ENCODE results near the gene TARS3. TPM values are rescaled to one million over a fixed set of nuclear protein-coding genes. Genes with fewer than 3 reads are reported as not detected.

The TARS3 gene
- total RNA-seq, 1 experiment from 2014 or later: 11.0 TPM

- H3K79me2 ChIP-seq (ENCODE audit: low read length): no peaks in the 10 kb centered on the region; the same call in 1 of the 2 replicates
- no peak overlapping the region for H3K27ac ChIP-seq (ENCODE audit: low read length)
- H3K4me1 ChIP-seq (ENCODE audit: low read length): peaks cover 10% of the 10 kb centered on the region
- no peak overlapping the region for H3K9ac ChIP-seq (ENCODE audit: low read length)
- H3K9me2 ChIP-seq (replicated peaks; ENCODE audit: insufficient read depth, low read length): no peaks in the 10 kb centered on the region
- no peak overlapping the region for H3K4me2 ChIP-seq (ENCODE audit: low read depth, low read length, poor library complexity, severe bottlenecking)
- no peaks in the 10 kb centered on the region for H3K9me3 ChIP-seq (ENCODE audit: low read length)
- H4K20me1 ChIP-seq (ENCODE audit: insufficient read depth, low read depth, low read length): no peaks in the 10 kb centered on the region
- no peaks in the 10 kb centered on the region for H3K27me3 ChIP-seq (ENCODE audit: low read length)
- no peak for DNase-seq
- H3K36me3 ChIP-seq (ENCODE audit: insufficient read depth, low read length): peaks cover 8% of the 10 kb centered on the region
- H3K4me3 ChIP-seq (ENCODE audit: low read length): no peak overlapping the region
- no peak overlapping the region for H2AFZ ChIP-seq (ENCODE audit: low read length)
Observed at GRCh38 chr15:101718896-101719295, 5.4 kb downstream of the TARS3 start.

DNA sequence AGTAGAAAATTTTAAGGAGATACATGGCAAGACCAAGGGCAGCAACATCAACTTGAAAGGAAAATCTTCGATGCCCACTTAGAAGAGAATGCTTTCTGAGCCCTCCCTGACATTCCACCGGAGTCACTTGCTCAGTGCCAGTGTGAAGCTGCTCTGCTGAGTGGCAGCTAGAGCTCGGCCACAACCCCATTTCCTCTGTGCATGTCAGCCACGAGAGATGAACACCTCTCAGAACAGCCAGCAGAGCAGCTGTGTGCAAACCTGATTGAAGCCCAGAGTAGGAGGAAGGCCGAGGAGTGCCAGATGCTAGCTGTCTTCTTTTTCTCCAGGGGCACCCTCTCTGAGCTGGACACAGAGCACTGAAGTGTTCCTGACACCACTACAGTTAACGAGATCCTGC lies 12.2 kb downstream of the TARS3 start:
- Histone ChIP-seq H4K20me1 (ENCODE audit: insufficient read depth, low read depth, low read length) (no peaks in the 10 kb centered on the region), H3K4me1 (ENCODE audit: low read length) (no peaks in the 10 kb centered on the region), H3K27me3 (ENCODE audit: low read length) (no peaks in the 10 kb centered on the region), H3K79me2 (ENCODE audit: low read length) (no peaks in the 10 kb centered on the region), H3K4me3 (ENCODE audit: low read length) (no peak overlapping the region), H2AFZ (ENCODE audit: low read length) (no peak overlapping the region), H3K9ac (ENCODE audit: low read length) (no peak overlapping the region), H3K4me2 (ENCODE audit: low read depth, low read length, poor library complexity, severe bottlenecking) (no peak overlapping the region), H3K9me2 (replicated peaks; ENCODE audit: insufficient read depth, low read length) (no peaks in the 10 kb centered on the region), H3K36me3 (ENCODE audit: insufficient read depth, low read length) (no peaks in the 10 kb centered on the region), H3K9me3 (ENCODE audit: low read length) (no peaks in the 10 kb centered on the region), H3K27ac (ENCODE audit: low read length) (no peak overlapping the region)
- no peak for DNase-seq

- Histone ChIP-seq H2AFZ (ENCODE audit: low read length) (no peak overlapping the region), H3K9me2 (replicated peaks; ENCODE audit: insufficient read depth, low read length) (no peaks in the 10 kb centered on the region), H3K36me3 (ENCODE audit: insufficient read depth, low read length) (no peaks in the 10 kb centered on the region), H3K9ac (ENCODE audit: low read length) (no peak overlapping the region), H3K4me1 (ENCODE audit: low read length) (no peaks in the 10 kb centered on the region), H3K27ac (ENCODE audit: low read length) (no peak overlapping the region), H3K4me2 (ENCODE audit: low read depth, low read length, poor library complexity, severe bottlenecking) (no peak overlapping the region), H3K4me3 (ENCODE audit: low read length) (no peak overlapping the region), H3K79me2 (ENCODE audit: low read length) (no peaks in the 10 kb centered on the region), H3K27me3 (ENCODE audit: low read length) (no peaks in the 10 kb centered on the region), H3K9me3 (ENCODE audit: low read length) (no peaks in the 10 kb centered on the region), H4K20me1 (ENCODE audit: insufficient read depth, low read depth, low read length) (no peaks in the 10 kb centered on the region)
- no peak for DNase-seq
Observed at GRCh38 chr15:101710806-101711205, 13.5 kb downstream of the TARS3 start.

DNA sequence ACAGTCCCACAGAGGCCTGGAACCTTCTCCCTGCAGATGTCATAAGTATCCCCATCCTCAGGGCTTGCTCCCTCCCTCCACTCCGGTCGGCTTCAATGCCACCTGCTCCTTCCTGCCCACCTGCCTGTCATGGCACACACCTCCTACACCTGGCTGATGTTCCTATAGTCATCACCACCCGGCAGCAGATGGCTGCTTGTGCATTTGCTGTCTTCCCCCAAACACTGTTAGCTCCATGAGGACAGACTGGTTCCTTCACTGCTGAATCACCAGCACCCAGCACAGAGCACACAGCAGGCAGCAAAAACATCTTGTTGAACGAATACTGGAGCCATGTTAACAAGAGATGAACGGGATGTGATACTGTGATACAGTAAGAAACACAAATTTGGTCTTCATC lies 14.8 kb downstream of the TARS3 start:
- Histone ChIP-seq H3K4me1 (ENCODE audit: low read length) (no peaks in the 10 kb centered on the region), H3K4me2 (ENCODE audit: low read depth, low read length, poor library complexity, severe bottlenecking) (no peak overlapping the region), H3K9me2 (replicated peaks; ENCODE audit: insufficient read depth, low read length) (no peaks in the 10 kb centered on the region), H3K27ac (ENCODE audit: low read length) (no peak overlapping the region), H2AFZ (ENCODE audit: low read length) (no peak overlapping the region), H3K27me3 (ENCODE audit: low read length) (no peaks in the 10 kb centered on the region), H3K9me3 (ENCODE audit: low read length) (no peaks in the 10 kb centered on the region), H3K4me3 (ENCODE audit: low read length) (no peak overlapping the region), H3K79me2 (ENCODE audit: low read length) (no peaks in the 10 kb centered on the region), H4K20me1 (ENCODE audit: insufficient read depth, low read depth, low read length) (no peaks in the 10 kb centered on the region), H3K9ac (ENCODE audit: low read length) (no peak overlapping the region), H3K36me3 (ENCODE audit: insufficient read depth, low read length) (no peaks in the 10 kb centered on the region)
- DNase-seq: no peak

- H3K27ac ChIP-seq (ENCODE audit: low read length): no peak overlapping the region
- H3K4me3 ChIP-seq (ENCODE audit: low read length): no peak overlapping the region
- H3K4me1 ChIP-seq (ENCODE audit: low read length): no peaks in the 10 kb centered on the region
- no peaks in the 10 kb centered on the region for H3K27me3 ChIP-seq (ENCODE audit: low read length)
- no peaks in the 10 kb centered on the region for H3K9me2 ChIP-seq (replicated peaks; ENCODE audit: insufficient read depth, low read length)
- no peak for DNase-seq
- H4K20me1 ChIP-seq (ENCODE audit: insufficient read depth, low read depth, low read length): no peaks in the 10 kb centered on the region
- no peaks in the 10 kb centered on the region for H3K9me3 ChIP-seq (ENCODE audit: low read length)
- H3K9ac ChIP-seq (ENCODE audit: low read length): no peak overlapping the region
- H3K4me2 ChIP-seq (ENCODE audit: low read depth, low read length, poor library complexity, severe bottlenecking): no peak overlapping the region
- no peaks in the 10 kb centered on the region for H3K36me3 ChIP-seq (ENCODE audit: insufficient read depth, low read length)
- H3K79me2 ChIP-seq (ENCODE audit: low read length): no peaks in the 10 kb centered on the region
- no peak overlapping the region for H2AFZ ChIP-seq (ENCODE audit: low read length)
Observed at GRCh38 chr15:101707983-101708382, 16.3 kb downstream of the TARS3 start.

DNA sequence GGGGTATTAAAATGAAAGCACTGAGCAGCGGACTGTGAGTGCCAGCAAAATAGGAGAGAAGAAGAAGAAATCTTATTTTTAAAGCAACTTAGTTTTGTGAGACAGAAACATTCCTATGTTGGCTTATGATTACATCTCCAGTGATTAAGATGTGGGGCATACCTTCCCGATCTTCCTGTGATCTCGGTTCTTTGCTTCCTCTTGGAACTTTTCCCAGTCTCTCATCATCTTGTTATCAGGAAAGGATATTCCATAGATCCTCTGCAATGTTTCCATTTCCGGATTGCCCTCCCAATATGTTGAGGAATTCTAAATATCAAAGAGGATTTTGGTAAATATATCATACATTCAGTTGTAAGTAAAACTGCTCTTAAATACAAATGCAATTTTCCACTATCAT lies 22.2 kb downstream of the TARS3 start:
- Histone ChIP-seq H3K9ac (ENCODE audit: low read length) (no peak overlapping the region), H3K79me2 (ENCODE audit: low read length) (no peaks in the 10 kb centered on the region), H3K9me3 (ENCODE audit: low read length) (no peaks in the 10 kb centered on the region), H3K9me2 (replicated peaks; ENCODE audit: insufficient read depth, low read length) (no peaks in the 10 kb centered on the region), H3K27me3 (ENCODE audit: low read length) (no peaks in the 10 kb centered on the region), H4K20me1 (ENCODE audit: insufficient read depth, low read depth, low read length) (no peaks in the 10 kb centered on the region), H2AFZ (ENCODE audit: low read length) (no peak overlapping the region), H3K4me2 (ENCODE audit: low read depth, low read length, poor library complexity, severe bottlenecking) (no peak overlapping the region), H3K4me1 (ENCODE audit: low read length) (no peaks in the 10 kb centered on the region), H3K4me3 (ENCODE audit: low read length) (no peak overlapping the region), H3K27ac (ENCODE audit: low read length) (no peak overlapping the region), H3K36me3 (ENCODE audit: insufficient read depth, low read length) (peaks cover 9% of the 10 kb centered on the region; the same call in 1 of the 2 replicates)
- DNase-seq: no peak

DNA sequence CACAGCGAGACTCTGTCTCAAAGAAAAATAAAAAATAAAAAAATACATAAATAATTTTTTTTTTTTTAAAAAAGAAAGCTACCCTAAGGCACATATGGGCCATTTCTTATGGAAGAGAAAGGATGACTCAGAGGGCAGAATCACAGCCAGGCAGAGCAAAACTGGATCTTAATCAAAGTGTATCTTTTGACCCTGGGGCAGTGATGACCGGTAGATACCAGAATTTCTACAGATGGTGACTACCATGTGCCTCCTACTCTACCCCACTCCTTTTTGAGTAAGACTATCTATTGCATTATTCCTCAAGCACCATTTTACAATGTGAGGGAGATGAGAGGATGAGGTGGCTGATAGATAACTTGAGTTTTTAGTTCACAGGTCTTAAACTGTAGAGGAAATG lies 26.0 kb downstream of the TARS3 start:
- Histone ChIP-seq H3K9me2 (replicated peaks; ENCODE audit: insufficient read depth, low read length) (no peaks in the 10 kb centered on the region), H3K27me3 (ENCODE audit: low read length) (no peaks in the 10 kb centered on the region), H3K4me3 (ENCODE audit: low read length) (no peak overlapping the region), H3K9ac (ENCODE audit: low read length) (no peak overlapping the region), H3K36me3 (ENCODE audit: insufficient read depth, low read length) (peaks cover 9% of the 10 kb centered on the region; the same call in 1 of the 2 replicates), H3K9me3 (ENCODE audit: low read length) (no peaks in the 10 kb centered on the region), H3K79me2 (ENCODE audit: low read length) (no peaks in the 10 kb centered on the region), H2AFZ (ENCODE audit: low read length) (no peak overlapping the region), H3K4me2 (ENCODE audit: low read depth, low read length, poor library complexity, severe bottlenecking) (no peak overlapping the region), H4K20me1 (ENCODE audit: insufficient read depth, low read depth, low read length) (no peaks in the 10 kb centered on the region), H3K4me1 (ENCODE audit: low read length) (no peaks in the 10 kb centered on the region), H3K27ac (ENCODE audit: low read length) (no peak overlapping the region)
- no peak for DNase-seq

DNA sequence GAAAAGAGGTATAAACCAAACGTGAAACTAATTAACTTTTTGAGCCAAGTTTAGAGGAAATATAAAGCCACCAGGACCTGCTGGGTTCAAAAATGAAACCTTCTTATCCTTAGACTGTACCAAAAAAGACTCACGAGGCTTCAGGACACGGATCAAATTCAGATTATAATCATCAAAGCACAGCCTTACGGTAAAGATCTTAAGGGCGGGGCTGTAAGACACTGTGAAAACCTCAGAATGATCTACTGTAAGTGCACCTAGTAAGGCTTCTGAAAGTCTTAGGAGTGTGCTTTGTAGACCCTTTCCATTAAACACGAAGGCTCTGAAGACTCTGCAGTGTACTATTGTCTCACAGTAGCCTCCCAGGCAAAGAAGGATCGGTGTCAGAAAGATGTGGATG lies 26.8 kb downstream of the TARS3 start:
- H3K9ac ChIP-seq (ENCODE audit: low read length): no peak overlapping the region
- peaks cover 9% of the 10 kb centered on the region; the same call in 1 of the 2 replicates for H3K36me3 ChIP-seq (ENCODE audit: insufficient read depth, low read length)

DNA sequence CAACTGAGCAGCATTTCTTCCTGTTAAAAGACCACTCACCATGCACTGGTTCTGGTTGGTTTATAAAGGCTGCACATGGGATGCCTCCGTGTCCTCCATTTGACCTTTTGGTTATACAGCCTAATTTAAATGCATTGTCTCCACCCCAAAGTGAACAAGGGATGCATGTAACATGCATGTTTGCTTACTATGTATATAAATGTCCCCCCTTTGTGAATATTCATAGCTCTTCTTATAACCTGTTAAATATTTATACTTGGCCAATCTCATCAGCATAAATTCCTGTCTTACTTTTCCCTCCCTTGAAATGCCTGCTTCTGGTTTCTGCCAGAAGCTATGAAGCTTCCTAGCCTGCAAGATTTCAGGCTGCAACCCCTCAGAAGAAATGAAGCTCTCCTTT lies 27.4 kb downstream of the TARS3 start:
- no peak overlapping the region for H3K4me2 ChIP-seq (ENCODE audit: low read depth, low read length, poor library complexity, severe bottlenecking)
- H3K36me3 ChIP-seq (ENCODE audit: insufficient read depth, low read length): peaks cover 9% of the 10 kb centered on the region; the same call in 1 of the 2 replicates
- H3K9ac ChIP-seq (ENCODE audit: low read length): no peak overlapping the region
- no peaks in the 10 kb centered on the region for H3K79me2 ChIP-seq (ENCODE audit: low read length)
- no peaks in the 10 kb centered on the region for H4K20me1 ChIP-seq (ENCODE audit: insufficient read depth, low read depth, low read length)
- H3K4me3 ChIP-seq (ENCODE audit: low read length): no peak overlapping the region
- H3K27ac ChIP-seq (ENCODE audit: low read length): no peak overlapping the region
- no peaks in the 10 kb centered on the region for H3K9me2 ChIP-seq (replicated peaks; ENCODE audit: insufficient read depth, low read length)
- no peaks in the 10 kb centered on the region for H3K27me3 ChIP-seq (ENCODE audit: low read length)
- H3K4me1 ChIP-seq (ENCODE audit: low read length): no peaks in the 10 kb centered on the region
- no peaks in the 10 kb centered on the region for H3K9me3 ChIP-seq (ENCODE audit: low read length)
- DNase-seq: no peak
- no peak overlapping the region for H2AFZ ChIP-seq (ENCODE audit: low read length)

More for the DNA sequence above, 26.8 kb downstream of the TARS3 start:
- H3K4me2 ChIP-seq (ENCODE audit: low read depth, low read length, poor library complexity, severe bottlenecking): no peak overlapping the region
- no peaks in the 10 kb centered on the region for H3K4me1 ChIP-seq (ENCODE audit: low read length)
- H2AFZ ChIP-seq (ENCODE audit: low read length): no peak overlapping the region
- DNase-seq: no peak
- no peaks in the 10 kb centered on the region for H3K9me2 ChIP-seq (replicated peaks; ENCODE audit: insufficient read depth, low read length)
- H3K79me2 ChIP-seq (ENCODE audit: low read length): no peaks in the 10 kb centered on the region
- H3K4me3 ChIP-seq (ENCODE audit: low read length): no peak overlapping the region
- no peaks in the 10 kb centered on the region for H4K20me1 ChIP-seq (ENCODE audit: insufficient read depth, low read depth, low read length)
- no peak overlapping the region for H3K27ac ChIP-seq (ENCODE audit: low read length)
- no peaks in the 10 kb centered on the region for H3K27me3 ChIP-seq (ENCODE audit: low read length)
- no peaks in the 10 kb centered on the region for H3K9me3 ChIP-seq (ENCODE audit: low read length)

Measured in Karpas-422 (cell line).